ENCODE results near the gene MYOM1.

DNA sequence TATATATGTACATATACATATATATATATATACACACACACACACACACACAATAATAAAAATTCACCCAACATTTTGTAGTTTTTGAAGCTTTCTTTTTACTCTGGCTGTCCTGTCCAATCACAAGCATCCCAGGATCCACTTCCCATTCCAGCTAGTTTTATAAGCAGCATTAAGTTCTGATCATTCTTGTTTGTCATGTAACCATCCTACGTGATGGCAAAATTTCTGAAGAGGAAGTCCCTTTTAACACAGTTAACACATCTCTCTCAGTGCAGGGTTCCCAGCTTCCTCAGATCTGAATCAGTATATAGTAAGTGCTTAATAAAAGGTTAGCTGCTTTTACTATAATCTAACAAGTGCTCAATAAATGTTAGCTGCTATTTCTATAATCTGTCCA lies 26.4 kb downstream of the MYOM1 start:
- no peak for TF ChIP-seq YY1 (IDR thresholded peaks at IDR 0.05; ENCODE audit: insufficient read depth, insufficient read length)
- TF ChIP-seq SUZ12 (IDR thresholded peaks at IDR 0.05; ENCODE audit: extremely low read depth, insufficient read depth, insufficient read length): no peak
